NCI-H345 (cell line): ENCODE results near the gene LRMDA.
A peak's percentile ranks its signal among the peaks of the same experiment; 100 is the strongest.

ENCODE experiments used
- DNase-seq: peaks from one replicate; lab custom pipeline; 2025; lab: John Stamatoyannopoulos, UW

LRMDA gene

GRCh38 chr10:76086761-76087639, 655.6 kb downstream of the LRMDA start:
- no peak for DNase-seq

- no peak for DNase-seq
Observed at GRCh38 chr10:76088008-76088407, 656.6 kb downstream of the LRMDA start.

- no peak for DNase-seq
Observed at GRCh38 chr10:76088980-76089379, 657.6 kb downstream of the LRMDA start.

GRCh38 chr10:76089556-76090180, 658.2 kb downstream of the LRMDA start:
- no peak for DNase-seq

GRCh38 chr10:76091926-76092325, 660.5 kb downstream of the LRMDA start:
- DNase-seq: no peak

GRCh38 chr10:76106611-76107010, 675.2 kb downstream of the LRMDA start:
- DNase-seq: no peak

- no peak for DNase-seq
Observed at GRCh38 chr10:76108563-76109359, 677.3 kb downstream of the LRMDA start.

- DNase-seq: no peak
Observed at GRCh38 chr10:76111404-76111803, 680.0 kb downstream of the LRMDA start.

GRCh38 chr10:76111986-76112825, 680.8 kb downstream of the LRMDA start:
- no peak for DNase-seq

- no peak for DNase-seq
Observed at GRCh38 chr10:76112826-76113150, 681.4 kb downstream of the LRMDA start.

- no peak for DNase-seq
Observed at GRCh38 chr10:76113952-76114351, 682.5 kb downstream of the LRMDA start.

GRCh38 chr10:76114581-76115001, 683.2 kb downstream of the LRMDA start:
- peak; percentile 32 for DNase-seq

- DNase-seq: no peak
Observed at GRCh38 chr10:76115131-76115470, 683.7 kb downstream of the LRMDA start.

- DNase-seq: peak; percentile 5
Observed at GRCh38 chr10:76115471-76116155, 684.2 kb downstream of the LRMDA start.

- no peak for DNase-seq
Observed at GRCh38 chr10:76116523-76116922, 685.1 kb downstream of the LRMDA start.

GRCh38 chr10:76117949-76118348, 686.5 kb downstream of the LRMDA start:
- no peak for DNase-seq

GRCh38 chr10:76119036-76119435, 687.6 kb downstream of the LRMDA start:
- DNase-seq: no peak

GRCh38 chr10:76119515-76119914, 688.1 kb downstream of the LRMDA start:
- DNase-seq: no peak

GRCh38 chr10:76122056-76122455, 690.6 kb downstream of the LRMDA start:
- no peak for DNase-seq

GRCh38 chr10:76124280-76124679, 692.9 kb downstream of the LRMDA start:
- no peak for DNase-seq

GRCh38 chr10:76125900-76126299, 694.5 kb downstream of the LRMDA start:
- DNase-seq: no peak
